Measurements from ENCODE around the gene MBP.

The MBP gene

DNA sequence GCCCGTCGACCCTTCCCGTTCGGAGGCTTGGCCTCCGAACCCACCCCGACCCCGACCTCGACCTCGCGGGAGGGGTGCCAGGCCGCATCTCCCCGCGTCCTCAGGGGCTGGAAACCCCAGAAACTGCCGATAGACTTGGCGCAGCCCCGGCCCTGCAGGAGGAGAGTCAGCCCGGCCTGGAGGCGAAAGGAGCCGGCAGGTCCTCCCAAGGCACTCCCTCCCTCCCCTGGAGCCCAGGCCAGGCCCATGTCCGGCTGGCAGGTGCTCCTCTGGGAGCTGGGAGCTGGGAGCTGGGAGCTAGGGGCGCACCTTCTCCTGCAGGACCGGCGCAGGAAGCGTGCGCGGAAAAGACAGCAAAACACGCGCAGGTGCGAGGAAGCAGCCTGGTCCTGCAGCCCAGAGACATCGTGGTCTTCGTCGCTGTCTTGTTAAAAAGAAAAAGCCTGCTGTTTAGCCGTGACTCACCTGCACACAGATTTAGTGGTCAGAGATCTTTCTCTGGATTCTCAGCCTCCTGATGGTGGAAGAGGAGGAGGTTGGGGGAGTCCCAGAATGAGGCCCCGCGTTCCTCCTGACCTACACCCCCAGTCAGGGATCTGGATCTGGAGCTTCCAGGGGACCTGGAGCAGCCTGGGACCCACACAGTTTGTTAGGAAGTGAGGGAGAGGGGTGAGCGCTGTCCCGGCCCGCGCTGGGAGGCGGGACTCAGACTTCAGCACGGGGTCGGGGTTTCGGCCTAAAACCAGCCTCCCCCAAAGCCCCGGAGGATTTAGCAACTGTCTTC lies 660 bp upstream of the MBP start:
- DNase-seq, result no peak

DNA sequence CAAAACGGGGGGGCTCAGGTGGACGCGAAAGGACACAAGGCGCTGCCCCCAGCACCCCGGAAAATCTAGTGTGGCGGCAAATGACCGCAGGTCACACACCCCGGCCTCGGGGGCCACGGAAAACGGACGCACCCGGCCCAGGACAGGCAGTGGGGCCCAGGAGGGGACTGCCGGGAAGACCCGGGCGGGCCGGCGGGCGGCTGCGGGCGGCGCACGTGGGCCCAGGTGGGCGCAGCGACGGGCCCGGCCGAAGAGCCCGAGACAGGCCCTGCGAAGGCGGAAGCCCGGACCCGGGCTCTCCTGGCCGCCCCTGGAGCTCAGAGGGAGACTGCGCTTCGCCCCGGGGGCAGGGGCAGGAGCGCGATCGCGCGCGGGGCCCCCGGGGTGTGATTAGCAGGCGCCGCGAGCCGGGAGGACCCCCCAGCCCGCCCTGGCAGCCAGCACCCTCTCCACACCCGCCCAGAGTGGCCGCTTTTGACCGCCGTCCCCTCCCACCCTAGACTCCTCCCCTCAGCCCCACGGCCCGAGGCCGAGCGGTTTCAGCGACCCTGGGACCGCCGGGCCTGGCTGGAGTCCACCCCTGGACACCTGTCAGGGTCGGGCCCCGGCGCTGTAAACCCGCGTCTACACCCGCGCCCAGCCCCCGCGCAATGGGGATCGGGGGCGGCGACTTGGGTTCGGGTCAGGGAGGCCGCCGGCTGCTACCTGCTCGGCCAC lies 773 bp downstream of the MBP start:
- DNase-seq, result no peak

DNA sequence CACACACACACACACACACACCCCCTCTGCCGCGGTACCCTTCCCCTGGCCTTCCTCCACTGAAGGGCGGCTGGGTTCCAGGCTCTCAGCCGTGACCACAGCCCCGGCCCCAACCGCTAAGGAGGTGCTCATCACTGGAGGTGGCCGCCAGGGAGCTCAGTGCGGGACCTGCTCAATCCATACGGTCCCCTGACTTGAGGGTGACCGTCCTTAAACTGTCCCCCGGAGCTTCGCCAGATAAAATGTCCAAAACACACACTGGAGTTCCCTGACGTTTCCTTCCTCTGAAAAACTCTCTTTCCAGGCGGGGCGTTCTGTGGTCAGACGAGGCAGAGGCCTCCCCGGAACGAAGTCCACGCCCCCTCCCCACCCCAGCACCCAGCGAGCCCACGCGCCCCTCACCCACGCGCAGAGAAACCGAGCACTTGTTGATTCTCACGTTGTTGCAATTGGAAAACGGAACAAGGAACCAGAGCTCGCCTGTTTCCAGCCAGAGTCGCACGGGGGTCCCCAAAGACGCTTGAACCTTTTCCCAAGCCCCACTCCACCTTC lies 1.4 kb downstream of the MBP start:
- no peak for DNase-seq

GRCh38 chr18:77130229-77131099 lies 2.1 kb downstream of the MBP start:
- no peak for DNase-seq

GRCh38 chr18:77129150-77129551 lies 3.4 kb downstream of the MBP start:
- peak in 1 of 2 experiments; percentile 5 for DNase-seq

DNA sequence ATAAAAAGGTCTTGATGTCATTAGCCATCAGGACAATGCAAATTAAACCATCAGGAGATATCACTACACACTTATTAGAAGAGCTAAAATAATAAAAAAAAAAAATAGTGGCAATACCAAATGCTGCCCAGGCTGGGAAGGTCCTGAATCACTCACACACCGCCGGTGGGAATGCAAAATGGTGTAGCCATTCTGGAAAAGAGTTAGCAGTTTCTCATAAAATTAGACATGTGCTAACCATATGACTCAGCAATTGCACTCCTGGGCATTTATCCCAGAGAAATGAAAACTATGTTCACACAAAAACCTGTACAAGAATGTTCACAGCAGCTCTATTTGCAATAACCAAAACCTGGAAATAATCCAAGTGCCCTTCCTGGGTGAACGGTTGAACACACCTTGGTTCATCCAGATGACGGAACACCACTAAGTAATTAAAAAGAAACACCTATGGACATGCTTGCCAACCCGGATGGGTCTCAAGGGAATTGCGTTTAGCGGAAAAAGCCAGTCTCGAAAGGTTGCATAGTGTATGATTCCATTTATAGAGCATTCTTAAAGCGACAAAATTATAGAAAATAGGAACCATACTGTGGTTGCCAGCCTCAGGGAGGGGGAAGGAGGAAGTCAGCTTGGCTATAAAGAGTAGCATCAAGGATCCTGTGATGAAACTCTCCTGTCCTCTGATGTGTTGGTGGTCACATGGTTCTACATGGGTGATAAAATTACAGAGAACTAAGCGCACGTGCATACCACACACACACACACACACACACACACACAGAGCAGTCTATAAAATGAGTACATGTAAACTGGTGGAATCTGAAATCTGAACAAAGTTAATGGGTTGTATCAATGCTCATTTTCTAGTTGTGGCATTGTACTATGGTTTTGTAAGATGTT lies 4.6 kb downstream of the MBP start:
- DNase-seq, result peak in 1 of 2 experiments; percentile 46

- no peak for DNase-seq
Observed at GRCh38 chr18:77124452-77124922, 8.1 kb downstream of the MBP start.

- DNase-seq, result no peak
Observed at GRCh38 chr18:77123320-77124231, 9.0 kb downstream of the MBP start.

GRCh38 chr18:77121523-77121922 lies 11.1 kb downstream of the MBP start:
- no peak for DNase-seq

DNA sequence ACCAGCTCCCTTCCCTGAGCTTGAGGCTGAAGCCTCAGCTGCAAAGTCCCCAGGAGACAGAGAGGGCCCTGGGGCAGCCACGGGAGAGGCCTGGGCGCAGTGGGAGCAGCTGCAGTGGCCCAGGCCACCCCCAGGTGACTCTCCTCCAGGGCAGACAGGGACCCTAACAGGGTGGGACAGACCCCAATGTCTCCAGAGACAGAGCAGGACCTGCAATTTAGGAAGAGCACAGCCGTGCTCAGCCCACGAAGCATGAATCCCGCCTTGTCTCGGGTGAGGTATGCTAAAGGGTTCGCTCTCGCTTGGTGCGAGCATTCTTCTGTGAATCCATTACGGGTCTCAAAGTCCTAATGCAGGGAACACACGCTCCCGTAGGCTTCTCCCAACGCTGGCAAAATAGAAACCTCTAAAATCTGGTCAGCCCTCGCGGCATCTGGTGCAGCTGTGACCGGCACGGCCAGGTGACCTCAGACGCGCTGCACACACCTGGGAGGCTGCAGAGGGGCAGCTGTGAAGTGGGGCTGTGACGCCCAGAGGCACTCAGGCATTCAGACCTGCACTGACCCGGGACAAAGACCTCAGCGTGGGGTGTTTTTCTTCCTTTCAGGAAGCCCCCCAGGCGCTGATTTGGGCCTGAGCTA lies 12.6 kb downstream of the MBP start:
- no peak for DNase-seq

DNA sequence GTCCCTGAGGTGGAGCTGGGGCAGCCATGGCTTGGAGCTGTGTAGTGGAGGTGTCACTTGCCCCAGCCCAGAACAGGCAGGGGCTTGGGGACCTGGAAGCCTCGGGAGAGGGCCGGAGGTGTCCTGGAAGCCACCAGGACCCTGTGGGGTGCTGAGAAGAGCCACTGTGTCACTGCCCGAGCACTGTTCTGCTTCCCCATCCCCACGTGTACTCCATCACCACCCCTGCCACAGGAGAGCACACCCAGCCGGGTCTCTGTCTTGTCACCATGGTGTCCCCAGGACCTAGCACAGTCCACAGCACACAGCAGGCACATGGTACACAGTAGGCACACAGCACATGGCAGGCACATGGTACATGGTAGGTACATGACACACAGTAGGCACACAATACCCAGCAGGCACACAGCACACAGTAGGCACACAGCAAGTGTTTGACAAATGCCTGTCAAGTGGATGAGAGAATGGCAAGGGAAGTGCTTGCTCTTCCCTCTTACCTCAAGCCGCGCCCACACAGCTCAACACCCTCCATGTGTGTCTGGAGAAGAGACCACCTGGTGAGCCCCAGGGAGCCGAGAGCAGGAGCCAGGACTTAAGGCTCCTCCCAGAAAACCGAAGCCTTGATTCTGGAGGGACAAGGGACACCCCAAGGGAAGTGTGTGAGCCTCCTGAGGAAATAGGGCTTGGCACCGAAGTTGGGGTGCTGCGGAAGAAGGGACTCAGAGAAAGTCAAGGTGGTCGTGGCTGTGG lies 13.3 kb downstream of the MBP start:
- DNase-seq, result no peak

GRCh38 chr18:77118256-77119090 lies 14.1 kb downstream of the MBP start:
- no peak for DNase-seq

- DNase-seq, result no peak
Observed at GRCh38 chr18:77116201-77117080, 16.1 kb downstream of the MBP start.

DNA sequence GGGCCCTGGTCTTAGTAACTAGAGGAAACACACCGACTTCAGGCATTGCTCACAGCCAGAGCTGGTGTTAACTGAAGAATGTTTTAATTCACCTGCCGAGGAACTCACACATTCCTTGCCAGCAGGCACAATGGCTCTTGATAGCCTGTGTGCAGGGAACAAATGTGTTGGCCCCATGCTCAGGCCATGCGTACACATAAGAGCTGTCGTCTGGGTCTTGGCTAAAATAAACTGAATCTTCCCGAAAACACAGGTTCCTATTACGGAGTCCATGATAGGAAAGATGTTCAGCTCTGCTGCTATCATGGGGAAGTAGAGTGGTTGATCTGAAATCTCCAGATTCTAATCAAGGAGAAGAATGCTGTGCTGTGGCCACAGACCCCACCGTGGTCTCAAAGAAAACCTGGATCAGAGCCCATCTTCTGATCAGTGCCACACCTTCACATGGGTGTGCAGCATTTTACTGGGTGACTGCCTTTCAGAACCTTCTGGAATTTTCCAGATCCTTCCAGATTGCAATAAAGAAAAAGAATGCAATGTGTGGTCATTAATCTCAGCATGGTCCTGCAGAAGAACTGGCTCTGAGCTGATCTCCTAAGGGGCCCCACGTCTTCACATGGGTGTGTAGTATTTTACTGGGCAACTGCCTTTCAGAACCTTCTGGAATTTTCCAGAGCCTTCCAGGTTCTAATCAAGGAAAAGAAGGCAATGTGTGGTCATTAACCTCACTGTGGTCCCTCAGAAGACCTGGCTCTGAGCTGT lies 17.2 kb downstream of the MBP start:
- no peak for DNase-seq

- no peak for DNase-seq
Observed at GRCh38 chr18:77114415-77115191, 18.0 kb downstream of the MBP start.

DNA sequence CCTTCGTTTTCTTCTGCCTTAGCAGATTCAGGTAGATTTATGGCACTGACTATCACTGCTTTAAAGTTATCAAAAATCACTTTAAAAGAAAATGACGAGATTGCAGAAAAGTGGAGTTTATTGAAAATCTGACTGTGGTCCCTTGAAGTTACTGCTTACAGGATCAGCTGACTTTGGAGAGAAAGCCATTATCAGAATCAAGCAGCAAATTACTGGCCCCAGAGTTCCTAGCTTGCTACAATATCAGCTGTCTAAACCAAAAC lies 18.5 kb downstream of the MBP start:
- no peak for DNase-seq
